ENCODE results near the gene SRP68. TPM values are rescaled to one million over a fixed set of nuclear protein-coding genes. Genes with fewer than 3 reads are reported as not detected.

SRP68 gene
- total RNA-seq, 2 donors from 2014 or later = 26.2 to 27.7 TPM

GRCh38 chr17:76013377-76013932 is 58.9 kb downstream of the SRP68 start:
- Histone ChIP-seq H3K9me3 (no peaks in the 10 kb centered on the region), H3K4me1 (peaks cover 8% of the 10 kb centered on the region), H3K27ac (no peak overlapping the region), H3K4me3 (no peak overlapping the region), H3K36me3 (replicated peaks in 1 of 2; ENCODE audit: insufficient read depth in 1 of 2, low read depth in 2 of 2) (no peaks in the 10 kb centered on the region), H3K27me3 (no peaks in the 10 kb centered on the region)
- DNase-seq (no peak), ATAC-seq (no peak)
- 73 to 76% methylated on average over 15 of the region's 15 CpGs for WGBS, 2 donors
- TF ChIP-seq POLR2A (IDR thresholded peaks at IDR 0.05) (no peak), CTCF (IDR thresholded peaks at IDR 0.05) (no peak)
- intact Hi-C loops (cut with DNase I) = loop anchor here (10.0 kb wide), 1 partner anchor 261 kb away; no protein-coding TSS in a partner anchor

- DNase-seq = no peak
- no peak for TF ChIP-seq POLR2A (IDR thresholded peaks at IDR 0.05)
- TF ChIP-seq CTCF (IDR thresholded peaks at IDR 0.05) = no peak
- no peak overlapping the region for H3K27ac ChIP-seq
- intact Hi-C loops (cut with DNase I) = loop anchor here (10.0 kb wide), 1 partner anchor 263 kb away; no protein-coding TSS in a partner anchor
- no peak for ATAC-seq
- 87 to 91% methylated on average over 3 to 5 of the region's 5 CpGs for WGBS, 2 donors
- no peaks in the 10 kb centered on the region for H3K36me3 ChIP-seq (replicated peaks in 1 of 2; ENCODE audit: insufficient read depth in 1 of 2, low read depth in 2 of 2)
- H3K4me1 ChIP-seq = peaks cover 8% of the 10 kb centered on the region
- no peak overlapping the region for H3K4me3 ChIP-seq
- no peaks in the 10 kb centered on the region for H3K9me3 ChIP-seq
- H3K27me3 ChIP-seq = no peaks in the 10 kb centered on the region
Observed at GRCh38 chr17:76011951-76012350, 60.4 kb downstream of the SRP68 start.

- TF ChIP-seq POLR2A (IDR thresholded peaks at IDR 0.05) (no peak), CTCF (IDR thresholded peaks at IDR 0.05) (no peak)
- Histone ChIP-seq H3K36me3 (replicated peaks in 1 of 2; ENCODE audit: insufficient read depth in 1 of 2, low read depth in 2 of 2) (no peaks in the 10 kb centered on the region), H3K4me3 (no peak overlapping the region), H3K27ac (no peak overlapping the region), H3K27me3 (no peaks in the 10 kb centered on the region), H3K9me3 (no peaks in the 10 kb centered on the region), H3K4me1 (peaks cover 16% of the 10 kb centered on the region)
- ATAC-seq = no peak
- WGBS, 2 donors = 77 to 90% methylated on average over 15 to 17 of the region's 21 CpGs
- intact Hi-C loops (cut with DNase I) = loop anchor here (5.0 to 10.0 kb wide), 2 partner anchors 103 to 265 kb away; no protein-coding TSS in a partner anchor
- no peak for DNase-seq
Observed at GRCh38 chr17:76009969-76010661, 62.2 kb downstream of the SRP68 start.

- intact Hi-C loops (cut with DNase I) = loop anchor here (5.0 kb wide), 1 partner anchor 102 kb away; no protein-coding TSS in a partner anchor
- DNase-seq (no peak), ATAC-seq (no peak)
- TF ChIP-seq POLR2A (IDR thresholded peaks at IDR 0.05) (no peak), CTCF (IDR thresholded peaks at IDR 0.05) (no peak)
- H3K27ac ChIP-seq = no peak overlapping the region
- no peaks in the 10 kb centered on the region for H3K27me3 ChIP-seq
- H3K9me3 ChIP-seq = no peaks in the 10 kb centered on the region
- WGBS, 2 donors = 81 to 88% methylated on average over 16 to 20 of the region's 20 CpGs
- peaks cover 20% of the 10 kb centered on the region for H3K4me1 ChIP-seq
- H3K4me3 ChIP-seq = no peak overlapping the region
- no peaks in the 10 kb centered on the region for H3K36me3 ChIP-seq (replicated peaks in 1 of 2; ENCODE audit: insufficient read depth in 1 of 2, low read depth in 2 of 2)
Observed at GRCh38 chr17:76009447-76009846, 62.9 kb downstream of the SRP68 start.

Data from body of pancreas (tissue), 4 donors.